KBM-7 (cell line): ENCODE results near the gene CHRNA9.

Source experiments
- DNase-seq: peaks from one replicate; pipeline ENCODE4 v3.0.0-alpha.2; 2015
- in situ Hi-C: fragments of 300-500 bp; cut with MboI; formaldehyde crosslinking; loops from 2 replicates; pipeline ENCODE4 v1.14.3; 2020; ENCODE audit warnings: low sequenced_read_pairs, low pct_unique_long_range_greater_than_20kb, mixed read lengths

CHRNA9 gene

DNA sequence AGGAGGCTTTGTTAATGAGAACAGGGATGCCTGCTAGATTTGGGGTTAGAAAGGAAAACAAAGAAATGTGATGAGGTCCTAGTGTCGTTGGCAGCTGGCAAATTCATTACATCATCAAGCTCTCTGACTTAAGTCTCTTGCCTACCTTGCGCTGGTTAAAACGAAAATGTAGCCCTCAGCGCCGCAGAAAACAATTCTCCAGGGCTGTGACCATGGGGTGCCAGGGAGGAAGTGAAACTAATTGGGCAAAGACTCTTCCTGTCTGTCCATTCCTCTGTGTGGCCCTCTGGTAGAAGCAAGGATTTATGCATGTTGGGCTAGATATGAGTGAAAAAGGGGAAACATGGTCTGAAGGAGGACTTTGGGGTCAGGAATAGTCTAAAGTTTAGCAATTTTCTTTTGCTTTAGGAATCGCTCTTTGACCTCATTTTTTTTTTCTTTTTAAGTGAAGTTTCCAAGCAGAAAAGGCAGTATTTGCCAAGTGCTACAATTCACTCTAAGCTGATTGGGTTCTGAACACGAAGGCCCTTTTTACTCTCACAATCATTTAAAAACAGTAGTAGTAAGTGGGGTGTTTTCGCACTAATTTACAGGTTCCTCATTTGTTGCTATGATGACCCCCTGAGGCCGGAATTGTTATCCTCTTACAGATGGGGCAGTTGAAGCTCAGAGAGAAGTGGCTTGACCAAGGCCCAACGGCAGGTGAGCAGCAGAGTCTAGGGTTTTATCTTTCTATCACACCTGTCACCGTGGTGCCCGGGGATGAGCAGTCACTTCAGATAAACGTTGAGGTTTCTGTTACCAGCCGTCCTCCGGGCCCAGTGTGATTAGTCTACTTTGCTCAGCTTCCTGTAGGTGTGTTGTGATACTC is 27.3 kb upstream of the CHRNA9 start:
- peak; percentile 88 for DNase-seq

DNA sequence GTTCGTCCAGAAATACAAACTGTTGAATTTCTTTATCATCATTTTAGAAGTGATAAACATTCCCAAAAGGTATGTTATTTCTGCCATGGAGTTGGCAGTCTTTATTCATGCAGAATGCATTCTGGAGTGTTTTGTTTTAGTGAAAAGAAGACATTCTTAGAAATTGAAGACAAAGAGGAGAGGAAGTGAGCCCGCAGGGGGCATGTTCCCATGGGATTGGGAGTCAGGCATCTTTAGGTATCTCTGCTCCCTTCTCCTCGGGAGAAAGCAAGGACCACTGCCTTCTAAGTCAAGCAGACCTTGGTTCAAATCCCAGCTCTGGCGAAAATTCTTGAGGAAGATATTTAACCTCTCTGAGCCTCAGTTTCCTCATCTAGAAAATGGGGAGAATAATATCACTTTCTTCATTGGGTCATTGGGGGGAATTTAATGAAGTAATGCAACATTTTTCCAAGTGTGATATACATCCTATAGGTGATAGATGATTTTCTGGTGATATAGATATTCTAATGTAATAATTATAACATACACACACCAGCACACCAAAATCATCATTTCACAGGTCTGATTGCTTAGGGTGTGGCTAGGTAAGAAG is 26.5 kb upstream of the CHRNA9 start:
- no peak for DNase-seq
- in situ Hi-C loops, result no loop called here

More for the DNA sequence above, 27.3 kb upstream of the CHRNA9 start:
- in situ Hi-C loops, result no loop called here

- in situ Hi-C loops, result no loop called here
- DNase-seq, result peak; percentile 84
Measured at GRCh38 chr4:40309250-40309774, 25.8 kb upstream of the CHRNA9 start.

- in situ Hi-C loops, result no loop called here
- DNase-seq, result no peak
Measured at GRCh38 chr4:40310225-40310624, 24.9 kb upstream of the CHRNA9 start.

- in situ Hi-C loops, result no loop called here
Measured at GRCh38 chr4:40311811-40312346, 23.3 kb upstream of the CHRNA9 start.

DNA sequence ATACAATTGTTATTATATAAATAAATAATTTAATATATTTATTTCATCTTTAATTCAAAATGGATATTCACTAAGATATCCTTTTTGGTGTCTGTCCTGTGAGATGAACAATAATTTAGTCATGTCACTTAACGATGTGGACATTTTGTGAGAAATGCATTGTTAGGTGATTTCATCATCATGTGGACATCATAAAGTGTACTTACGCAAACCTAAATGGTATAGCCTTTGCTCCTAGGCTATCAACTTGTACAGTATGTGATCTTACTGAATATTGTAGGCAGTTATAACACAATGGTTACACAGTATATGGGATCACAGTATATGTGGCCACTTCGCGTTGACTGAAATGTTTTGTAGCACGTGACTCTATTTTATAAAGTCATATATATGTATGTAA is 20.2 kb upstream of the CHRNA9 start:
- no peak for DNase-seq
- in situ Hi-C loops, result no loop called here

More at GRCh38 chr4:40311811-40312346, 23.3 kb upstream of the CHRNA9 start:
- peak; percentile 88 for DNase-seq

DNA sequence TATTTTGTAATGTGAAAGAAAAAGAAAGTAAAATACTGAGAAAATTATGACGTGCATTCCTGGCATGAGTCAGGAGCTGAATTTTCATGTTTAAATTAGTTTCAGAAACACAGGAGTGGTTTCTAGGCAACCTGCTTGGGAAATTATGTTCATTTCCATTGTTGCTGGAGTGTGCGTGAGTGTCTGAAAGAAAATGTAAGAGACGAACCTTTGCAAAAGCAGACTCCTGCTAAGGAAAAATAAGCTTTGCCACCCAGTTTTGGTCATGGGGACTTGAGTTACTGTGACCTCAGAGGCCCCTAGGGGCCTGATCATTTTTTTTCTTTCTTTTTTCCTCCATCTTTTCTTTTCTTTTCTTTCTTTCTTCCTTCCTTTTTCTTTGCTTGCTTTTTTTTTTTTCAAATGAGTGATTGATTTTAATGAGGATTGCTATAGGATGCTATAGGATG is 18.8 kb upstream of the CHRNA9 start:
- in situ Hi-C loops, result no loop called here
- no peak for DNase-seq

DNA sequence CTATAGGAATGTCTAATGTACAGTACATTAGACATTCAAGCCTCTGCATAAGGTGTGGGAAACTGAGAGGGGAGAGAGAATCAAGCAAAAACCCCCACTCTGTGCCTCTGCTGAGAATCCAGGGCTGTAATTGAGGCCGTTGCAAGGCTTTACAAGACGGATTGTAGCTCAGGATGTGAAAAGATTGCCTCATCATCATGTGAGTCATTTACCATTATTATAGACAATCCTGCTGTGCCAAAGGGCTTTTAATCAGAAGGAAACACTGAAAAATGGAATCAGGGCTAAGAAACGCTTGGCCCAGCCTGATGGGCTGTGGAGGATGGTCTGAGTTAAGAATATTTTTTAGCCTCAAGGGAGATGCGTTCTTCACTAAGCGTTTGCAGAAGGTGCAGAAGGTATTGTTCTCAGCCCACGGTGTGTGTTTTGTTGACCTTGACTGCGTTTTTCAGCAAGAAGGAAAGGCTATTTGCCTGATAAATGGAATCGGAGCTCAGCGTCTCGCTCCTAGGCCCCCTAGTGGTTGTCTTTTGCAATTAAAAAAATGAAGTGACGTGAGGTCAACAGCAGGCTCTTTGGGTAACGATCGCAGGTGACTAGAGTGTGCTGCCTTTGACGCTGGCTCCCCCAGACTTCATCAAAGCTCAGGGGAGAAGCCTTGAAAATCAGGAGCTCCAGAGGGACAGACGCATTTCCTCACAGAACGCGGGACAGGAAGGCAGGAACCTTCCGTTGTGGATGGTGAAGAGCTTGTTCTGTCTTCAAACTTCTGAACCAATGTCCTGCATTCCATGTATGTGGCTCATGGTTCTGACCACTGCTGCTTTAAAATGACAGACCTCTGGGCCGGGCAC is 18.1 kb upstream of the CHRNA9 start:
- in situ Hi-C loops, result no loop called here
- DNase-seq, result peak; percentile 79

DNA sequence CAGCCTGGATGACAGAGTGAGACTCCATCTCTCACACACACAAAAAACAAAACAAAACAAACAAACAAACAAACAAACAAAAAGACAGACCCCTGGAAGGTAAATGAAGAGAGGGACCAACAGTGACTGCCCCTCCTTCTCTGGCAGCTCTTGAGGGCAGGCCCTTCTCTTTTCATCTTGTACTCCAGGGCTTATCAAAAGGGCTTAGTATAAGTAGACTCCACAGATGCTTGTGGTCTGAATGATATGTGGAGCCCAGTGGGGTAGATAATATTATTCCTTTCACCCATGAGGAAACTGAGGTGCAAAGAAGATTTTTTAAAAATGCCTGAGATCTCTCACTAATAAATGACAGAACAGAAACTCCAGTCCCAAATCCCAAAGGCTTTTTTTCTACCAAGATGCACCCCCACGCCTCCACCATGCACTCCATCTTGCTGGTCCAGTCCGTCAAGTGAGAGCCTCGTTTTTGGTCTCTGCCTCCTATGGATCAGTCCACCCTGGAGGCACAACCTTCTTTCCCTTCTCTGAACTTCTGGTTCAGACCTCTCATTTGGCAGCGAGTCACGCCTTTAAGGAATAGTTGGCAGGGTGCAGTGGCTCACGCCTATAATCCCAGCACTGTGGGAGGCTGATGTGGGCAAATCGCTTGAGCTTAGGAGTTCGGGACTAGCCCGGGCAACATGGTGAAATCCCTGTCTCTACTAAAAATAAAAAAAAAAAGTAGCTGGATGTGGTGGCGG is 17.0 kb upstream of the CHRNA9 start:
- no peak for DNase-seq
- in situ Hi-C loops, result no loop called here

DNA sequence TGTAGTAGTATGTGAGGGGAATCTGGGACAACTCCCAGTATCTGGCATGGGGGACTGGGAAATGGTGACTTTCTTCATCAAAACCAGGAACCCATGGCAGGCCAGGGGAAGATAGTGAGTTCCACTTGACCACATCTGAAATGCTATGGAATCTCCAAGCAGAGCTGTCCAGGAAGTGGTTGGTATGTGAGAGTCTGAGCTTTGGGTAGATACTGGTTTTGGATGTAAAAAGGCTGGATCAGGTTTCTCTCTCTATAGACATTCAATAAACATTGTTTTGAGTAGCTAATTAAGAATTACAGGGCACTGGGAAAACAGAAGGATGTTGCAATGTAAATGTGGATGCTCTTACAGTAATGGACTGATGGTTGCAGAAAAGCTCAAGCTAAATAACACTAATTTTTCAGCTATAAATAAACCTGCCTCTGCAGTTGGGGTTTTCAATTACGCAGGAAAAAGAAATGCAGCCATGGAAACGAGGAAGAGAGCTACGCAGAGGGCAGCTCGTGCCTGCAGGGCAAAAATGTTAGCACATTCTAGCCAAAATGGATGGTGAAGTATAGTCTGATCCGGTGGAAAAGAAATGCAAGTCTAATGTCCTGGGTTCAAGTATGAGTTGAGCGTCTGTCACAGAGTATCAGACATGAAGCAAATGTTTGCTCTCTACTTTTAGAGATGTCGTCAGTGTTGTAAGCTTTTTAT is 13.4 kb upstream of the CHRNA9 start:
- in situ Hi-C loops, result no loop called here

GRCh38 chr4:40322811-40323210 is 12.3 kb upstream of the CHRNA9 start:
- no peak for DNase-seq
- in situ Hi-C loops, result no loop called here

More for the DNA sequence above, 13.4 kb upstream of the CHRNA9 start:
- no peak for DNase-seq

GRCh38 chr4:40323866-40324265 is 11.3 kb upstream of the CHRNA9 start:
- in situ Hi-C loops, result no loop called here
- DNase-seq, result no peak

DNA sequence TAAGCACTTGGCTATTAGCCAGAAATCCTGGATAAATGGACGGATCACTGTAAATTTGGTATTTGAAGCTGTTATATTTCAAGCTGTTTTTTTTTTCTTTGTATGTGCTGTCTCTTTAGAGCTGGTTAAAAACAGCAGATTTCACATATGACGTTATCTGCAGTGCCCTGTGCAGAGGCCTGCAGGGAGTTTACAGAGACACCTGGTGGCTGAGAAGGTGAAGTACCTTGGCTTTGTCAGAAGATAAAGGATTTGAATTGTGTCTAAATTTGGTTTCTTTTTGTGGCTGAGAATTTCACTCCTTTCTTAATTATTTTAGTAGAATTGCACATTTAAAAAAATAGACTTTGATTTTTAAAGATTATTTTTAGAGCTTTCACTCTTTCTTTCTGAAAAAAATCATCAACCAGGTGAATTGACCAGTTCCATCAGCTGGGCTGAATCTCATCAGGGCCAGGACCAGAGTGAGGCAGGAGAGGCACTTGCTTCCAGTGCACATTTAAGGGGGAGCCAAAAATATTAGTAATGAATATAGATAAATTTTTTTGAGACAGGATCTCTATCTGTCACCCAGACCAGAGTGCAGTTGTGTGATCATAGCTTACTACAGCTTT is 9.6 kb upstream of the CHRNA9 start:
- peak; percentile 68 for DNase-seq
- in situ Hi-C loops, result no loop called here

DNA sequence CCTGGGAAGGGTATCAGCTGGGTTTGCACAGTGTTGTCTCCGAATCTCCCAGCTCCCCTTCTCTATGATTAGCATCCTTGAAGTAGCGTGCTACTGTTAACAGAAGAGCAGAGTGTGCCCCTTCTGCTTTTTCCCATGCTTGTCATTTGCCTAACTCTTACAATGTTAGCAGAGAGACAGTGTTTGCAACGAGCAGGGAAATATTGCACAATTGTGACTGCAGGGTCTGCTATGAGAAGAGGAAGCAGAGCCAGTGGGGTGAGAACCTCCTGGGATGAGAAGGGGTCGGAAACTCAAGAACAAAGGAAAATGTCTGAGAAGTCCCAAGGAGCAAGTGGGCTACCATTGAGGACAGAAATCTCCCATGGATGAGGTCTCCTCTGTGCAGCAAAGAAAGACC is 7.8 kb upstream of the CHRNA9 start:
- peak; percentile 82 for DNase-seq
- in situ Hi-C loops, result no loop called here

DNA sequence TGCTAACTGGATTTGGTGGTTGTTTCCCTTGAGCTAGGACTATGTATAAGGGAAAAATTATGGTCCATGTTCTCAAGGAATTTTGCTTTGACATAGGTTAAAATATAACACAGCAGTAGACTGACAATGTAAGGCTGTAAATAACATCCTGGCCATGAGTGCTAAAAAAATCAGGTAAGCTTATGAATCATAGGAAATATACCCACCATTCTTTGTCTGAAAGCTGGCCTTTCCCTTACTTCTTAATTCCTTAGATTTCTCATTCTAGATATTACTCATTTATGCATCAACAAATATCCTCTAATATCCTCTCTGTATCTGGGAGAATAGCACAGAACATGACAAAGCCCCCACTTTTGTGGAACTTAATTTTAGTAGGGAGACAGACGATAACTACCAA is 6.8 kb upstream of the CHRNA9 start:
- in situ Hi-C loops, result no loop called here

DNA sequence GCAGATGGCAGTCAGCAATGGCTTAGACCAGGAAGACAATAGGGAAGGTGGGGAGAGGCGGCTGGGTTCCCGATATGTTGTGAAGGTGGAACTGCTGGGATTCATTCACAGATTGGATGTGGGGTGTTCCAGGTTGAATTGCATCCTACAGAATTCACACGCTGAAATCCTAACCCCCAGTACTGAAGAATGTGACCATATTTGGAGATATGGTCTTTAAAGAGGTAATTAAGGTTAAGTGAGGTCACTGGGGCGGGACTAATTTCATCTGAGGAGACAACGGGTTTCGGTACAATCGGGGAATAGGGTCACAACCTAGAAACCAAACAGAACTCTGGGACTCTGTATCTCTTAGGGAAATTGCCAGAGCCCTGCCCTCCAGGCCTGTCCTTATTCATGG is 5.3 kb upstream of the CHRNA9 start:
- no peak for DNase-seq

More for the DNA sequence above, 6.8 kb upstream of the CHRNA9 start:
- DNase-seq, result no peak

GRCh38 chr4:40330536-40330935 is 4.6 kb upstream of the CHRNA9 start:
- no peak for DNase-seq
- in situ Hi-C loops, result no loop called here

More for the DNA sequence above, 5.3 kb upstream of the CHRNA9 start:
- in situ Hi-C loops, result no loop called here
